Coronary artery (tissue), 2 donors: ENCODE data around the gene S100A13.
A peak's percentile ranks its signal among the peaks of the same experiment; 100 is the strongest.
"Not testable (repeated sequence)": the region's sequence is repeated elsewhere in the genome, so short reads cannot be mapped to it uniquely, and the experiment has no call there.

ENCODE experiments used
- DNase-seq: peaks from one replicate; pipeline ENCODE4 v3.0.0-alpha.2; 2017; ENCODE audit warnings: low spot score
- H3K27ac ChIP-seq, 2 donors: fragments of 200-600 bp; sonication (generic); one replicate each; pipeline ENCODE4 v1.5.1; 2016 to 2019
- H3K4me3 ChIP-seq: fragments of 200-600 bp; sonication (generic); 2 replicates; pipeline ENCODE4 v1.5.1; 2016; ENCODE audit warnings: mild to moderate bottlenecking, moderate library complexity
- TF ChIP-seq, protein P1 (sequence below): fragments of 200-600 bp; sonication (generic); IDR thresholded peaks from one replicate; pipeline ENCODE4 v1.5.1; 2019; ENCODE audit warnings: antibody characterized with exemption

Gene S100A13

DNA sequence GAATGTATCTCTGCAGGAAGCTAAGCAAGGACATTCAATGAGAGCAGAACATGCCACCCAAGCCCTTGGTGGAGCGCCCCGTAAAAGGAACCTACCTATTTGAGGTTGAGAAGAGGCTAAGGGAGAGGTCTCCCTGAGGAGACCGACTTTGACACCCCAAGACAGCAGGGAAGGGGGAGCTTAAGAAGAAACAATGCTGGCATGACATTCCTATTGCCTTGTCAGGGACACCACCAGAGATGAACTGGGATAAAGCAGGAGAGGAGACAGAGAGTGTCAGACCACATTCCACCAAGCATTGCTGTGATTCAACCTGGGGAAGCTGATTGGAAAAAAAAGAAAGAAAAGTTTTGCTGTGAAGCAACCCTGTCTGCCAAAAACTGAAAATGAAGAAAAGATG is 48.4 kb downstream of the S100A13 start:
- DNase-seq, result no peak

DNA sequence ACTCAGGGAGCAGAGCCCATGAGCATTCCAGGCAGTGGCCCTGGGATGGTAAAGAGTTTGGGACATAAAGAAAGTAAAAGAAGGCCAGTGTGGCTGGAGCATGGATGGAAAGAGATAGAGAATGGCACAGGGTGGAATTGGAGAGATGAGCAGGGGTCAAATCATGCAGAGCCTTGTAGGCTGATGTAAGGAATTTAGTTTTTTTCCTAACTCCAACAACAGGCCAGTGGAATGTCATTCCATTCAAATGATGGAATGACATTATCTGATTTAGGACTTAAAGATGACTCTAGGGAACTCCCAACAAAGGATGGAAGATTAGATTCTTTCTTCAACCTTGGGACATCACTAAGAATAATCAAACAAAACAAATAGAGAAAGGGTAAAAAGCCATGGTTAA is 48.8 kb downstream of the S100A13 start:
- no peak for DNase-seq
- TF ChIP-seq, protein P1, sequence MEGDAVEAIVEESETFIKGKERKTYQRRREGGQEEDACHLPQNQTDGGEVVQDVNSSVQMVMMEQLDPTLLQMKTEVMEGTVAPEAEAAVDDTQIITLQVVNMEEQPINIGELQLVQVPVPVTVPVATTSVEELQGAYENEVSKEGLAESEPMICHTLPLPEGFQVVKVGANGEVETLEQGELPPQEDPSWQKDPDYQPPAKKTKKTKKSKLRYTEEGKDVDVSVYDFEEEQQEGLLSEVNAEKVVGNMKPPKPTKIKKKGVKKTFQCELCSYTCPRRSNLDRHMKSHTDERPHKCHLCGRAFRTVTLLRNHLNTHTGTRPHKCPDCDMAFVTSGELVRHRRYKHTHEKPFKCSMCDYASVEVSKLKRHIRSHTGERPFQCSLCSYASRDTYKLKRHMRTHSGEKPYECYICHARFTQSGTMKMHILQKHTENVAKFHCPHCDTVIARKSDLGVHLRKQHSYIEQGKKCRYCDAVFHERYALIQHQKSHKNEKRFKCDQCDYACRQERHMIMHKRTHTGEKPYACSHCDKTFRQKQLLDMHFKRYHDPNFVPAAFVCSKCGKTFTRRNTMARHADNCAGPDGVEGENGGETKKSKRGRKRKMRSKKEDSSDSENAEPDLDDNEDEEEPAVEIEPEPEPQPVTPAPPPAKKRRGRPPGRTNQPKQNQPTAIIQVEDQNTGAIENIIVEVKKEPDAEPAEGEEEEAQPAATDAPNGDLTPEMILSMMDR, result no peak
- H3K27ac ChIP-seq, result no peak overlapping the region

More for the DNA sequence above, 48.4 kb downstream of the S100A13 start:
- H3K4me3 ChIP-seq, result no peak overlapping the region
- H3K27ac ChIP-seq, result no peak overlapping the region
- TF ChIP-seq, protein P1, result no peak

GRCh38 chr1:153577624-153578051 is 49.7 kb downstream of the S100A13 start:
- no peak overlapping the region for H3K27ac ChIP-seq
- TF ChIP-seq, protein P1, result no peak
- no peak overlapping the region for H3K4me3 ChIP-seq
- DNase-seq, result no peak

More for the DNA sequence above, 48.8 kb downstream of the S100A13 start:
- no peak overlapping the region for H3K4me3 ChIP-seq

DNA sequence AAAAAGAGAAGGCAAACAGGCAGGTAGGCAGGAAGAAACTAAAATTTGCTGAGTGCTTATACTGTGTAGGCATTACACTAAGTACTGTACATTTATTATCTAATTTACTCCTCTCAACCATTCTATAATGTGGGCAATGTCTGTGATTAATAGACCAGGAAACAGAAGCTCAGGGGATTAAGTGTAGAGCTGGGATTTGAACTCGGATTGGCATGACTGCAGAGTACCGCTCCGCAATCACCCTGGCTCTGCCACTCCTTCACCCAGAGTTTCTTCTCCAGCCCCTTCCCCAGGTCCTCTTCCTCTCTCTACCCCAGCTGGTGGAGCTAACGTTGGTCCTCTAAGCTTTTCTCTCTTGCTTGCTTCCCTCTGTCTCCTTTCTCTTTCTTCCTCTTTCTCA is 50.2 kb downstream of the S100A13 start:
- TF ChIP-seq, protein P1, result no peak
- H3K4me3 ChIP-seq, result no peak overlapping the region
- H3K27ac ChIP-seq, result no peak overlapping the region
- DNase-seq, result no peak

DNA sequence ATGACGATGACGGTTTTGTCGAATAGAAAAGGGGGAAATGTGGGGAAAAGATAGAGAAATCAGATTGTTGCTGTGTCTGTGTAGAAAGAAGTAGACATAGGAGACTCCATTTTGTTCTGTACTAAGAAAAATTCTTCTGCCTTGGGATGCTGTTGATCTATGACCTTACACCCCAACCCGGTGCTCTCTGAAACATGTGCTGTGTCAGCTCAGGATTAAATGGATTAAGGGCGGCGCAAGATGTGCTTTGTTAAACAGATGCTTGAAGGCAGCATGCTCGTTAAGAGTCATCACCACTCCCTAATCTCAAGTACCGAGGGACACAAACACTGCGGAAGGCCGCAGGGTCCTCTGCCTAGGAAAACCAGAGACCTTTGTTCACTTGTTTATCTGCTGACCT is 51.8 kb downstream of the S100A13 start:
- not testable (repeated sequence) for DNase-seq, H3K27ac ChIP-seq, H3K4me3 ChIP-seq

DNA sequence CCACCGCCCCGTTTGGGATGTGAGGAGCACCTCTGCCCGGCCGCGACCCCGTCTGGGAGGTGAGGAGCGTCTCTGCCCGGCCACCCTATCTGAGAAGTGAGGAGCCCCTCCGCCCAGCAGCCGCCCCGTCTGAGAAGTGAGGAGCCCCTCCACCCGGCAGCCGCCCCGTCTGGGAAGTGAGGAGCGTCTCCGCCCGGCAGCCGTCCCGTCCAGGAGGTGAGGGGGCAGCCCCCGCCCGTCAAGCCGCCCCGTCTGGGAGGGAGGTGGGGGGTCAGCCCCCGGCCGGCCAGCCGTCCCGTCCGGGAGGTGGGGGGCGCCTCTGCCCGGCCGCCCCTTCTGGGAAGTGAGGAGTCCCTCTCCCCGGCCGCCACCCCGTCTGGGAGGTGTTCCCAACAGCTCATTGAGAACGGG is 52.2 kb downstream of the S100A13 start:
- H3K27ac ChIP-seq, H3K4me3 ChIP-seq, DNase-seq: not testable (repeated sequence)

DNA sequence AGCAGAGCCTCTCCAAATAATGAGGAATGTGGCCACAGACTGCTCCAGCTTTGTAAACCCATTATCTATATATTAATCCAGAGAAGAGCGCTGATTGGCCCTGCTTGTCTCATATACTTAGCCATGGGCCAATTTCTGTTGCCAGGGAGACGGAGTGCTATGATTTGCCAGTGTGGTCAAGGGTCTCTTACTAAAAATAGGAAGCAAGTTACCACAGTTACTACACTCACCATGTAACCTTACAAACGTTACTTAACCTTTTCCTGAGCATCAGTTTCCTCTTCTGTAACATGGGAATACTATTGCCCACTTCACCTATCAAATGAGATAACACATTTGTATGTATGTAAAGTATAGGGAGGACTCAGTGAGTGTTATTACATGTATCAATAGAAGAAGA is 54.0 kb downstream of the S100A13 start:
- H3K27ac ChIP-seq, result peak overlapping the region; percentile 64 to 82
- TF ChIP-seq, protein P1, result no peak
- DNase-seq, result no peak
- no peak overlapping the region for H3K4me3 ChIP-seq

DNA sequence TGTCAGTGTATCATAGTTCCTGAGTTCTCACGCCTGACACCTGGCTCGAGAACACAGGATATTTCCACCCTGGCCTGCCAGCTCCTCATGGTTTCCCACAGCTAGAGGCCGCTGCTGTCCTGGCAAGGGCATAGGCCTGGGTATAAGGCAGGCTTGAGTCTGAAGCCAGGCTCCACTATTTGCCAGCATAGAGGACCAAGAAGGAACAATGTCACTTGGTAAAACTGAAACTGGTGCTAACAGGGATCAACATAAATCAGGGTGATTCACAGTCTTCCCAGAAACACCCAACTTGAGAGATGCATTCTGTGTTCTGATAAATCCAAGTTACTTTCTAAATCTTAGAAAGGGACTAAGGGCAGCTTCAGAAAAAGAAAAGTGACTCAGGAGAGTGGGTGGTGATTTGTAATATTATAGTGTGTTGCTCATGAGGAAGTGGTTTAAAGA is 54.7 kb downstream of the S100A13 start:
- Histone ChIP-seq H3K4me3 (no peak overlapping the region), H3K27ac (peak overlapping the region; percentile 64 to 82)
- peak; percentile 88 for DNase-seq
- TF ChIP-seq, protein P1, result peak; percentile 77
